Fibroblast of lung (primary cell): ENCODE measurements around the gene CDX2.

Experiments
- CTCF ChIP-seq, 2 donors: IDR thresholded peaks in 1 of 2; conservative IDR thresholded peaks in 1 of 2; 1 replicate in 1 of 2; 2 replicates in 1 of 2; pipeline ENCODE4 v1.5.1; 2011 to 2012; ENCODE audit warnings: low read length in 2 of 2, control low read depth in 1 of 2, inconsistent platforms in 1 of 2, low read depth in 1 of 2, mild to moderate bottlenecking in 1 of 2
- EZH2 ChIP-seq: IDR thresholded peaks from 2 replicates; pipeline ENCODE4 v1.5.1; 2012; ENCODE audit warnings: low read length, control low read depth, mild to moderate bottlenecking; ENCODE audit errors: missing control alignments

GRCh38 chr13:27915301-27916207 is 53.6 kb downstream of the CDX2 start:
- no peak for TF ChIP-seq CTCF (conservative IDR thresholded peaks at IDR 0.05 in 1 of 2, IDR thresholded peaks at IDR 0.05 in 1 of 2; ENCODE audit: low read depth in 1 of 2, low read length in 2 of 2)
- no peak for TF ChIP-seq EZH2
